ENCODE data around the gene PPP6R3.

PPP6R3 gene

DNA sequence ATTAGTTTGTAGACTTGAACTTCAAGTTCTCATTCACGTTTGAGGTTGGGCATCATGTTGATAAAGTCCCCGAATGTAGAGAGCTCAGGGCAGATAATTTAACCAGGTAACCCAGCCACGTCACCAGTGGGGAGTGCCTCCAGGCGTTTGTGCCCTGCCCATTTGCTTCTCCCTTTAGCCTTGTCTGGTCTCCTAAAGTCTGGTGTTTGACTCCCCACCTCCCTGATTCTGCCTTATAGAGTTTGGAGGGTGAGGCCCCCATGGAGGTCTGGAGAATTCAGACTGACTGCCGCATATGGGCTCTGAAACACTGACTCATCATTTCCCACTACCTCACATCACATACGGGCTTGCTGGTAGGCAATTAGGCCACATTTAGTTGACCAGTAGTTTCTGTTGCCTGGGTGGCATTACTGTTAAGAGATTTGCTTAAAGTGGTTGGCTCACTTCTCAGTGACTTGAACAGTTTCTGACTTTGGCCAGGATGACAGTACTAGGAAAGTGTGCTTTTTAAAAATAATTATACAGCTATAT lies 124.5 kb downstream of the PPP6R3 start:
- ATAC-seq: no peak
- TF ChIP-seq ESRRG (CRISPR knock-in tag; IDR thresholded peaks at IDR 0.05) (no peak), ZNF565 (CRISPR knock-in tag; conservative IDR thresholded peaks at IDR 0.05; ENCODE audit: low read depth) (no peak), OSR1 (CRISPR knock-in tag; IDR thresholded peaks at IDR 0.05) (no peak), GLIS3 (CRISPR knock-in tag; IDR thresholded peaks at IDR 0.05) (no peak), SNAI2 (CRISPR knock-in tag; IDR thresholded peaks at IDR 0.05) (no peak), RARB (CRISPR knock-in tag; IDR thresholded peaks at IDR 0.05) (no peak), ZC3H10 (CRISPR knock-in tag; IDR thresholded peaks at IDR 0.05) (no peak), BACH2 (CRISPR knock-in tag; IDR thresholded peaks at IDR 0.05; ENCODE audit: borderline replicate concordance) (no peak), CSDC2 (CRISPR knock-in tag; IDR thresholded peaks at IDR 0.05) (no peak), ZFP30 (CRISPR knock-in tag; IDR thresholded peaks at IDR 0.05) (no peak), ZFP3 (CRISPR knock-in tag; IDR thresholded peaks at IDR 0.05) (no peak), ZNF8 (CRISPR knock-in tag; IDR thresholded peaks at IDR 0.05) (no peak), ARNTL (CRISPR knock-in tag; IDR thresholded peaks at IDR 0.05; ENCODE audit: borderline replicate concordance, low read depth) (no peak), TCF4 (CRISPR knock-in tag; IDR thresholded peaks at IDR 0.05; ENCODE audit: borderline replicate concordance) (no peak), ZNF70 (CRISPR knock-in tag; IDR thresholded peaks at IDR 0.05) (no peak)
- TF ChIP-seq, protein P1, sequence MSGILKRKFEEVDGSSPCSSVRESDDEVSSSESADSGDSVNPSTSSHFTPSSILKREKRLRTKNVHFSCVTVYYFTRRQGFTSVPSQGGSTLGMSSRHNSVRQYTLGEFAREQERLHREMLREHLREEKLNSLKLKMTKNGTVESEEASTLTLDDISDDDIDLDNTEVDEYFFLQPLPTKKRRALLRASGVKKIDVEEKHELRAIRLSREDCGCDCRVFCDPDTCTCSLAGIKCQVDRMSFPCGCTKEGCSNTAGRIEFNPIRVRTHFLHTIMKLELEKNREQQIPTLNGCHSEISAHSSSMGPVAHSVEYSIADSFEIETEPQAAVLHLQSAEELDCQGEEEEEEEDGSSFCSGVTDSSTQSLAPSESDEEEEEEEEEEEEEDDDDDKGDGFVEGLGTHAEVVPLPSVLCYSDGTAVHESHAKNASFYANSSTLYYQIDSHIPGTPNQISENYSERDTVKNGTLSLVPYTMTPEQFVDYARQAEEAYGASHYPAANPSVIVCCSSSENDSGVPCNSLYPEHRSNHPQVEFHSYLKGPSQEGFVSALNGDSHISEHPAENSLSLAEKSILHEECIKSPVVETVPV (CRISPR knock-in tag; IDR thresholded peaks at IDR 0.05): no peak
- TF ChIP-seq, protein P2, sequence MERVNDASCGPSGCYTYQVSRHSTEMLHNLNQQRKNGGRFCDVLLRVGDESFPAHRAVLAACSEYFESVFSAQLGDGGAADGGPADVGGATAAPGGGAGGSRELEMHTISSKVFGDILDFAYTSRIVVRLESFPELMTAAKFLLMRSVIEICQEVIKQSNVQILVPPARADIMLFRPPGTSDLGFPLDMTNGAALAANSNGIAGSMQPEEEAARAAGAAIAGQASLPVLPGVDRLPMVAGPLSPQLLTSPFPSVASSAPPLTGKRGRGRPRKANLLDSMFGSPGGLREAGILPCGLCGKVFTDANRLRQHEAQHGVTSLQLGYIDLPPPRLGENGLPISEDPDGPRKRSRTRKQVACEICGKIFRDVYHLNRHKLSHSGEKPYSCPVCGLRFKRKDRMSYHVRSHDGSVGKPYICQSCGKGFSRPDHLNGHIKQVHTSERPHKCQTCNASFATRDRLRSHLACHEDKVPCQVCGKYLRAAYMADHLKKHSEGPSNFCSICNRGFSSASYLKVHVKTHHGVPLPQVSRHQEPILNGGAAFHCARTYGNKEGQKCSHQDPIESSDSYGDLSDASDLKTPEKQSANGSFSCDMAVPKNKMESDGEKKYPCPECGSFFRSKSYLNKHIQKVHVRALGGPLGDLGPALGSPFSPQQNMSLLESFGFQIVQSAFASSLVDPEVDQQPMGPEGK (CRISPR knock-in tag; IDR thresholded peaks at IDR 0.05; ENCODE audit: borderline replicate concordance): no peak

DNA sequence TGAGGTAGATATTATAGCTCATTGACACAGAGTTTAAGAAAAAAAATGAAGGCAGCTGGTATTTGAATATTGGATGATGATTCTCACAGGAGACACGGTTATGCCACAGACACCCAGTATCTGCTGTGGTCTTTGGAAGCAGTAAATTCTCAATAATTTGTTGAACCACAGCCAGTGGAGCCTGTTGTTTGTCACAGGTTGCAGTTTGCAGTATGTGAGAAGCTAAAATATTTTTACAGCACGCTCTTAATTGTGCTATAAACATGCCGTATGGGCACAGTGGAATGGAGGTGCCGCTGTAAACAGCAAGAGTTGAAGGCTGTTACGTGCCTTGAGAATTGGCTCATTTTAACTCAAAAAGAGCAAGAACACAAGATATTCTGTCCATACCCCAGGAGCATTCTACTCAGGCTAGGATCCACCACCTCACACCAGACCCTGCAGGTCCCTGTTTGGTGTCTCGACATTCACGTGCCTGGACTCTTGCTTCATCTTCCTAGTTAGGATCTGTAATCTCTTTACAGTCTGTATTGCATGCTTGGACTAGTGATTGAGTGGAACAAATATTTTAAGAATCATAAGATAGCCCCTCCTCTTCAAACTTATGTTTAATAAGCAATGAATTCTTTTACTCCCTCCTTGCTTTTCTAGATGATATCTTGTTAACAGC lies 129.1 kb downstream of the PPP6R3 start:
- ATAC-seq: no peak
- TF ChIP-seq RARB (CRISPR knock-in tag; IDR thresholded peaks at IDR 0.05) (no peak), ARNTL (CRISPR knock-in tag; IDR thresholded peaks at IDR 0.05; ENCODE audit: borderline replicate concordance, low read depth) (no peak), GLIS3 (CRISPR knock-in tag; IDR thresholded peaks at IDR 0.05) (no peak), ZFP30 (CRISPR knock-in tag; IDR thresholded peaks at IDR 0.05) (no peak), BACH2 (CRISPR knock-in tag; IDR thresholded peaks at IDR 0.05; ENCODE audit: borderline replicate concordance) (no peak), SNAI2 (CRISPR knock-in tag; IDR thresholded peaks at IDR 0.05) (no peak), ZNF8 (CRISPR knock-in tag; IDR thresholded peaks at IDR 0.05) (no peak), ZC3H10 (CRISPR knock-in tag; IDR thresholded peaks at IDR 0.05) (no peak), TOX (CRISPR knock-in tag; IDR thresholded peaks at IDR 0.05; ENCODE audit: borderline replicate concordance) (no peak), TCF4 (CRISPR knock-in tag; IDR thresholded peaks at IDR 0.05; ENCODE audit: borderline replicate concordance) (no peak)
- TF ChIP-seq, protein P3, sequence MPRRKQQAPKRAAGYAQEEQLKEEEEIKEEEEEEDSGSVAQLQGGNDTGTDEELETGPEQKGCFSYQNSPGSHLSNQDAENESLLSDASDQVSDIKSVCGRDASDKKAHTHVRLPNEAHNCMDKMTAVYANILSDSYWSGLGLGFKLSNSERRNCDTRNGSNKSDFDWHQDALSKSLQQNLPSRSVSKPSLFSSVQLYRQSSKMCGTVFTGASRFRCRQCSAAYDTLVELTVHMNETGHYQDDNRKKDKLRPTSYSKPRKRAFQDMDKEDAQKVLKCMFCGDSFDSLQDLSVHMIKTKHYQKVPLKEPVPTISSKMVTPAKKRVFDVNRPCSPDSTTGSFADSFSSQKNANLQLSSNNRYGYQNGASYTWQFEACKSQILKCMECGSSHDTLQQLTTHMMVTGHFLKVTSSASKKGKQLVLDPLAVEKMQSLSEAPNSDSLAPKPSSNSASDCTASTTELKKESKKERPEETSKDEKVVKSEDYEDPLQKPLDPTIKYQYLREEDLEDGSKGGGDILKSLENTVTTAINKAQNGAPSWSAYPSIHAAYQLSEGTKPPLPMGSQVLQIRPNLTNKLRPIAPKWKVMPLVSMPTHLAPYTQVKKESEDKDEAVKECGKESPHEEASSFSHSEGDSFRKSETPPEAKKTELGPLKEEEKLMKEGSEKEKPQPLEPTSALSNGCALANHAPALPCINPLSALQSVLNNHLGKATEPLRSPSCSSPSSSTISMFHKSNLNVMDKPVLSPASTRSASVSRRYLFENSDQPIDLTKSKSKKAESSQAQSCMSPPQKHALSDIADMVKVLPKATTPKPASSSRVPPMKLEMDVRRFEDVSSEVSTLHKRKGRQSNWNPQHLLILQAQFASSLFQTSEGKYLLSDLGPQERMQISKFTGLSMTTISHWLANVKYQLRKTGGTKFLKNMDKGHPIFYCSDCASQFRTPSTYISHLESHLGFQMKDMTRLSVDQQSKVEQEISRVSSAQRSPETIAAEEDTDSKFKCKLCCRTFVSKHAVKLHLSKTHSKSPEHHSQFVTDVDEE (CRISPR knock-in tag; IDR thresholded peaks at IDR 0.05): no peak
- TF ChIP-seq, protein P1 (CRISPR knock-in tag; IDR thresholded peaks at IDR 0.05): no peak

DNA sequence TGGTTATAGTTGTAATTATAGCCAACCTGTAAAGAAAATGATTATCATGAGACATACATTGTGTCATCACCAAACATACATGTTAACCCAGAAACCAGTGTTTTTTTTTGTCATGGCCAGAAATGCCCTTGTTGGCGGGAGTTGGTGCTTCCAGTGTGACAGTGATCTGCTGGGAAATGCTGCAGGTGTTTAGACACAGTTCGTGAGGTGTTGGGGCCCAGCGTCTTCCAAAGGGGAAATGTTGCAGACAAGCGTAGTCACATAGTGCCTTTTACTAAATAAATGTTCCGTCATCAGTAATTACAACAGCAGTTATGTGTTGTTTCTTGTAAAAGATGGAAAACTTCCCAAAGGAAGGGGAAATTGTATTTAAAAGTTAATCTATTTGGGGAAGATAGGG lies 131.2 kb downstream of the PPP6R3 start:
- ATAC-seq: no peak
- TF ChIP-seq GLIS3 (CRISPR knock-in tag; IDR thresholded peaks at IDR 0.05) (no peak), ISL1 (CRISPR knock-in tag; IDR thresholded peaks at IDR 0.05) (no peak), ZFP3 (CRISPR knock-in tag; IDR thresholded peaks at IDR 0.05) (no peak), BACH2 (CRISPR knock-in tag; IDR thresholded peaks at IDR 0.05; ENCODE audit: borderline replicate concordance) (no peak), CSDC2 (CRISPR knock-in tag; IDR thresholded peaks at IDR 0.05) (no peak), RARB (CRISPR knock-in tag; IDR thresholded peaks at IDR 0.05) (no peak), TOX (CRISPR knock-in tag; IDR thresholded peaks at IDR 0.05; ENCODE audit: borderline replicate concordance) (no peak), ARNTL (CRISPR knock-in tag; IDR thresholded peaks at IDR 0.05; ENCODE audit: borderline replicate concordance, low read depth) (no peak), ESRRG (CRISPR knock-in tag; IDR thresholded peaks at IDR 0.05) (no peak), ZNF565 (CRISPR knock-in tag; conservative IDR thresholded peaks at IDR 0.05; ENCODE audit: low read depth) (no peak)
- TF ChIP-seq, protein P3 (CRISPR knock-in tag; IDR thresholded peaks at IDR 0.05): no peak
- TF ChIP-seq, protein P2 (CRISPR knock-in tag; IDR thresholded peaks at IDR 0.05; ENCODE audit: borderline replicate concordance): no peak
